Panc1 (cell line): Measurements from ENCODE around the gene VSTM5. TPM values are rescaled to one million over a fixed set of nuclear protein-coding genes. Genes with fewer than 3 reads are reported as not detected.

Experiments used
- ATAC-seq: fragments of 200-7000 bp; cut with Tn5 transposase; 2 replicates; pipeline ENCODE4 v1.9.1; 2020; ENCODE audit warnings: mild to moderate bottlenecking, moderate library complexity
- BruUV-seq: library from RNA; stranded (reverse); fragments of 400-500 nt; replicated peaks from 2 replicates; lab custom pipeline; 2021; lab: Mats Ljungman, UMichigan
- CTCF ChIA-PET: fragments of 300-600 bp; sonication (Branson Sonifier 250); formaldehyde crosslinking; loops from one replicate; lab custom pipeline; 2022; ENCODE audit warnings: antibody characterized with exemption; lab: Charles Lee
- POLR2A ChIA-PET: fragments of 300-600 bp; sonication (Branson Sonifier 250); formaldehyde crosslinking; loops from one replicate; lab custom pipeline; 2022; ENCODE audit warnings: antibody characterized with exemption; lab: Charles Lee
- DNase-seq: peaks from one replicate; pipeline ENCODE4 v3.0.0-alpha.2; 2010; ENCODE audit warnings: low read depth, low spot score
- H3K27ac ChIP-seq: 2 replicates; pipeline ENCODE4 v1.5.1; 2011; ENCODE audit warnings: mild to moderate bottlenecking, low read length, inconsistent platforms
- H3K27me3 ChIP-seq: fragments of 200-500 bp; sonication (Bioruptor generic); 2 replicates; pipeline ENCODE4 v1.6.0; 2014; ENCODE audit warnings: low read length, inconsistent platforms; ENCODE audit not compliant: control insufficient read depth, insufficient read depth
- H3K36me3 ChIP-seq: fragments of 200-500 bp; sonication (Bioruptor generic); 2 replicates; pipeline ENCODE4 v1.5.1; 2014; ENCODE audit warnings: inconsistent platforms, mild to moderate bottlenecking, low read length, moderate library complexity; ENCODE audit not compliant: control insufficient read depth, insufficient read depth
- H3K4me1 ChIP-seq: 2 replicates; pipeline ENCODE4 v1.5.1; 2011; ENCODE audit warnings: inconsistent platforms, mild to moderate bottlenecking, low read length, moderate library complexity; ENCODE audit not compliant: control insufficient read depth, insufficient read depth
- H3K4me3 ChIP-seq, 2 experiments: 2 replicates each; pipeline ENCODE4 v1.5.1; 2011 to 2012; ENCODE audit warnings: low read depth in 2 of 2, low read length in 2 of 2, mild to moderate bottlenecking in 2 of 2, inconsistent platforms in 1 of 2, moderate library complexity in 1 of 2
- H3K9me3 ChIP-seq: fragments of 200-500 bp; sonication (Bioruptor generic); 2 replicates; pipeline ENCODE4 v1.5.1; 2014; ENCODE audit warnings: low read depth, mild to moderate bottlenecking, inconsistent platforms, low read length, moderate library complexity; ENCODE audit not compliant: control insufficient read depth, insufficient read depth
- CTCF ChIP-seq: fragments of 450-650 bp; IDR thresholded peaks from 2 replicates; pipeline ENCODE4 v1.5.1; 2017; ENCODE audit warnings: mild to moderate bottlenecking
- POLR2AphosphoS5 ChIP-seq: IDR thresholded peaks from 2 replicates; pipeline ENCODE4 v1.6.1; 2012; ENCODE audit warnings: mild to moderate bottlenecking, low read depth, low read length, moderate library complexity
- REST ChIP-seq, 2 experiments: IDR thresholded peaks; 2 replicates each; pipeline ENCODE4 v1.6.1; 2011 to 2012; ENCODE audit warnings: low read depth in 2 of 2, control low read depth in 1 of 2, low read length in 1 of 2, mild to moderate bottlenecking in 1 of 2, moderate library complexity in 1 of 2; ENCODE audit not compliant: insufficient read depth in 1 of 2
- SIN3A ChIP-seq: IDR thresholded peaks from 2 replicates; pipeline ENCODE4 v1.6.1; 2012; ENCODE audit warnings: low read depth, mild to moderate bottlenecking, low read length, moderate library complexity, borderline replicate concordance; ENCODE audit not compliant: insufficient read depth
- TCF7L2 ChIP-seq: IDR thresholded peaks from 2 replicates; pipeline ENCODE4 v1.6.1; 2011; ENCODE audit warnings: mild to moderate bottlenecking, low read depth, low read length, inconsistent platforms
- in situ Hi-C: cut with HindIII; loops from 2 replicates; pipeline ENCODE4 v1.10.0; 2016; ENCODE audit warnings: low sequenced_read_pairs, low pct_unique_long_range_greater_than_20kb
- intact Hi-C: fragments of 100-400 bp; cut with micrococcal nuclease; formaldehyde crosslinking; loops from one replicate; pipeline ENCODE4 v1.10.0; 2022; ENCODE audit not compliant: unreplicated experiment
- total RNA-seq: library from RNA; stranded (reverse); gene quantifications from one replicate; pipeline ENCODE4 v1.2.1, GENCODE V29; 2021; ENCODE audit not compliant: unreplicated experiment

Gene VSTM5
- total RNA-seq, 1 experiment from 2014 or later = not detected

- H3K4me1 ChIP-seq = no peaks in the 10 kb centered on the region; the same call in 1 of the 2 replicates
- H3K27ac ChIP-seq = no peak overlapping the region
- H3K36me3 ChIP-seq = no peaks in the 10 kb centered on the region
- no peak for DNase-seq
- no peak overlapping the region for H3K4me3 ChIP-seq
- POLR2A ChIA-PET = no interaction called here
- TF ChIP-seq CTCF = no peak
- no peak for TF ChIP-seq POLR2AphosphoS5
- no peak for TF ChIP-seq SIN3A
- TF ChIP-seq REST (IDR thresholded peaks at IDR 0.05; ENCODE audit: insufficient read depth in 1 of 2, low read depth in 2 of 2, low read length in 1 of 2) = no peak
- no peak for TF ChIP-seq TCF7L2
- H3K9me3 ChIP-seq = no peaks in the 10 kb centered on the region
- ATAC-seq = no peak
- H3K27me3 ChIP-seq = no peaks in the 10 kb centered on the region
- BruUV-seq = no TSS peak
- intact Hi-C loops (no loop called here), in situ Hi-C loops (no loop called here)
- CTCF ChIA-PET = no interaction called here
These were observed 4.0 kb downstream of the VSTM5 start for GRCh38 chr11:93846411-93846810.

GRCh38 chr11:93845181-93846092, 5.0 kb downstream of the VSTM5 start:
- CTCF ChIA-PET = no interaction called here
- BruUV-seq = no TSS peak
- in situ Hi-C loops (no loop called here), intact Hi-C loops (no loop called here)
- no peak overlapping the region for H3K27ac ChIP-seq
- no peaks in the 10 kb centered on the region for H3K27me3 ChIP-seq
- DNase-seq (no peak), ATAC-seq (no peak)
- no peaks in the 10 kb centered on the region; the same call in 1 of the 2 replicates for H3K4me1 ChIP-seq
- TF ChIP-seq SIN3A = no peak
- no peak for TF ChIP-seq TCF7L2
- TF ChIP-seq POLR2AphosphoS5 = no peak
- TF ChIP-seq CTCF = no peak
- TF ChIP-seq REST (IDR thresholded peaks at IDR 0.05; ENCODE audit: insufficient read depth in 1 of 2, low read depth in 2 of 2, low read length in 1 of 2) = no peak
- H3K4me3 ChIP-seq = no peak overlapping the region
- H3K36me3 ChIP-seq = no peaks in the 10 kb centered on the region
- H3K9me3 ChIP-seq = no peaks in the 10 kb centered on the region
- POLR2A ChIA-PET = no interaction called here
